Spleen (tissue), 11 donors: ENCODE data around the gene HOXB5. TPM values are rescaled to one million over a fixed set of nuclear protein-coding genes. Genes with fewer than 3 reads are reported as not detected.

ENCODE experiments used
- DNase-seq: peaks from one replicate; pipeline ENCODE4 v3.0.0-alpha.2; 2020
- H3K27ac ChIP-seq, 8 donors: fragments of 200-600 bp; sonication (generic) in 7 of 8; 1 replicate in 4 of 8; 2 replicates in 4 of 8; pipeline versions ENCODE4 v1.5.0 to v1.8.0; 2016 to 2021; ENCODE audit warnings: inconsistent platforms in 4 of 8, mild to moderate bottlenecking in 4 of 8, moderate library complexity in 1 of 8
- H3K27me3 ChIP-seq, 7 donors: fragments of 200-600 bp; sonication (generic) in 6 of 7; replicated peaks in 1 of 7; 1 replicate in 4 of 7; 2 replicates in 3 of 7; pipeline versions ENCODE4 v1.5.0 to v1.8.0; 2016 to 2021; ENCODE audit warnings: inconsistent platforms in 3 of 7, mild to moderate bottlenecking in 1 of 7
- H3K36me3 ChIP-seq, 6 donors: fragments of 200-600 bp; sonication (generic) in 5 of 6; 1 replicate in 4 of 6; 2 replicates in 2 of 6; pipeline versions ENCODE4 v1.5.0 to v1.8.0; 2016 to 2021; ENCODE audit warnings: inconsistent platforms in 2 of 6
- H3K4me1 ChIP-seq, 6 donors: fragments of 200-600 bp; sonication (generic) in 5 of 6; 1 replicate in 3 of 6; 2 replicates in 3 of 6; pipeline versions ENCODE4 v1.5.0 to v1.8.0; 2016 to 2021; ENCODE audit warnings: inconsistent platforms in 3 of 6
- H3K4me3 ChIP-seq, 8 donors: fragments of 200-600 bp; sonication (generic) in 7 of 8; 1 replicate in 4 of 8; 2 replicates in 4 of 8; pipeline versions ENCODE4 v1.5.0 to v1.8.0; 2016 to 2021; ENCODE audit warnings: inconsistent platforms in 4 of 8, mild to moderate bottlenecking in 4 of 8, moderate library complexity in 2 of 8
- H3K9me3 ChIP-seq, 8 donors: fragments of 200-600 bp; sonication (generic) in 7 of 8; 1 replicate in 4 of 8; 2 replicates in 4 of 8; pipeline versions ENCODE4 v1.5.0 to v1.8.0; 2016 to 2021; ENCODE audit warnings: inconsistent platforms in 4 of 8
- CTCF ChIP-seq, 11 experiments: fragments of 200-600 bp in 7 of 11; fragments of 450-650 bp in 4 of 11; sonication (generic) in 4 of 11; IDR thresholded peaks in 8 of 11; conservative IDR thresholded peaks in 3 of 11; 1 replicate in 7 of 11; 2 replicates in 4 of 11; pipeline versions ENCODE4 v1.4.0 to v1.8.0; 2016 to 2021; ENCODE audit warnings: antibody characterized with exemption in 11 of 11, inconsistent platforms in 4 of 11, mild to moderate bottlenecking in 1 of 11
- POLR2A ChIP-seq, 3 donors: fragments of 450-650 bp; IDR thresholded peaks; one replicate each; pipeline ENCODE4 v1.5.1; 2017; ENCODE audit warnings: antibody characterized with exemption in 3 of 3, mild to moderate bottlenecking in 1 of 3
- POLR2AphosphoS5 ChIP-seq, 3 donors: sonication (generic); formaldehyde crosslinking; IDR thresholded peaks; one replicate each; pipeline ENCODE4 v1.5.1; 2017; ENCODE audit warnings: antibody characterized with exemption in 3 of 3
- WGBS, 5 donors: extraction: QIAGEN DNeasy Blood & Tissue Kit in 3 of 5; methylation state at CpG; one replicate each; pipeline versions ENCODE4 v1.1.5 to v1.1.7; 2013 to 2018; 5-methylcytosine and 5-hydroxymethylcytosine counted together
- intact Hi-C: fragments of 100-400 bp; cut with DNase I; formaldehyde crosslinking; loops from one replicate; pipeline ENCODE4 v1.15.0; 2023; ENCODE audit warnings: low total_unique reads
- polyA plus RNA-seq, 3 donors: library from polyadenylated mRNA; stranded (reverse); fragments of 200-250 nt; gene quantifications; one replicate each; pipeline ENCODE4 v1.2.1, GENCODE V29; 2013
- total RNA-seq, 7 donors: library from RNA; depleted of rRNA in 3 of 7; stranded (reverse); fragments of >200 nt in 3 of 7; fragmentation: NEBNext Ultra II Directional in 4 of 7; extraction: Animal tissue kit (Norgen Biotek cat#: 25700) in 4 of 7; gene quantifications; one replicate each; pipeline versions ENCODE4 v1.1.0 to v1.2.1, GENCODE V29; 2016 to 2021
- donor health status: healthy with polysubstance abuse.
- donor health status: DM: no; HTN: no; CAD: no; lungs with moderate emphysema.
- donor health status: DM: no; HTN: no; CAD: no.
- donor health status: Bipolar disorder and iron deficiency.
- donor health status: healthy.
- donor health status: DM: no; HTN: no; CAD: no.
- donor health status: DM: yes; HTN: yes; CAD: no.

HOXB5 gene
- total and polyA plus RNA-seq, 10 donors = 0.43 to 2.6 (median 1.1) TPM

GRCh38 chr17:48543107-48543853, 50.3 kb downstream of the HOXB5 start:
- peak overlapping the region; percentile 48 to 79 (median 67) for H3K4me3 ChIP-seq
- no peak for DNase-seq
- peak in 2 of 3 donors; percentile 52 to 56 for TF ChIP-seq POLR2AphosphoS5 (IDR thresholded peaks at IDR 0.05)
- peak in 2 of 11 experiments; percentile 31 to 33 for TF ChIP-seq CTCF (IDR thresholded peaks at IDR 0.05 in 8 of 11, conservative IDR thresholded peaks at IDR 0.05 in 3 of 11)
- TF ChIP-seq POLR2A (IDR thresholded peaks at IDR 0.05) = no peak
- WGBS, 5 donors = 0 to 1% (median 1%) methylated on average over 34 to 72 of the region's 72 CpGs
- peak overlapping the region; percentile 85 to 94 (median 88) for H3K27ac ChIP-seq
- peaks cover 0 to 93% (median 37%) of the 10 kb centered on the region in 7 donors for H3K27me3 ChIP-seq
- no peaks in the 10 kb centered on the region for H3K9me3 ChIP-seq
- intact Hi-C loops = no loop called here
- H3K4me1 ChIP-seq = peaks cover 2 to 82% (median 45%) of the 10 kb centered on the region in 6 donors
- no peaks in the 10 kb centered on the region for H3K36me3 ChIP-seq

- Histone ChIP-seq H3K36me3 (no peaks in the 10 kb centered on the region), H3K9me3 (no peaks in the 10 kb centered on the region), H3K27me3 (peaks cover 0 to 94% (median 37%) of the 10 kb centered on the region in 7 donors), H3K4me1 (peaks cover 2 to 79% (median 43%) of the 10 kb centered on the region in 6 donors), H3K4me3 (peak overlapping the region; percentile 48 to 79 (median 67)), H3K27ac (peak overlapping the region; percentile 85 to 94 (median 88))
- intact Hi-C loops = no loop called here
- no peak for DNase-seq
- no peak for TF ChIP-seq POLR2A (IDR thresholded peaks at IDR 0.05)
- TF ChIP-seq CTCF (IDR thresholded peaks at IDR 0.05 in 8 of 11, conservative IDR thresholded peaks at IDR 0.05 in 3 of 11) = no peak
- TF ChIP-seq POLR2AphosphoS5 (IDR thresholded peaks at IDR 0.05) = no peak
- 3 to 8% (median 4%) methylated on average over 12 of the region's 12 CpGs for WGBS, 5 donors
These were observed 50.9 kb downstream of the HOXB5 start for GRCh38 chr17:48542698-48543106.

- WGBS, 5 donors = 8 to 17% (median 13%) methylated on average over 27 of the region's 27 CpGs
- intact Hi-C loops = no loop called here
- Histone ChIP-seq H3K36me3 (no peaks in the 10 kb centered on the region), H3K27me3 (peaks cover 0 to 90% (median 37%) of the 10 kb centered on the region in 7 donors), H3K4me3 (peak overlapping the region; percentile 48 to 79 (median 67)), H3K27ac (peak overlapping the region; percentile 85 to 94 (median 88)), H3K4me1 (peaks cover 2 to 75% (median 43%) of the 10 kb centered on the region in 6 donors), H3K9me3 (no peaks in the 10 kb centered on the region)
- TF ChIP-seq CTCF (IDR thresholded peaks at IDR 0.05 in 8 of 11, conservative IDR thresholded peaks at IDR 0.05 in 3 of 11) = no peak
- TF ChIP-seq POLR2AphosphoS5 (IDR thresholded peaks at IDR 0.05) = no peak
- no peak for TF ChIP-seq POLR2A (IDR thresholded peaks at IDR 0.05)
- DNase-seq = no peak
These were observed 51.4 kb downstream of the HOXB5 start for GRCh38 chr17:48542114-48542656.

GRCh38 chr17:48541577-48542113, 51.9 kb downstream of the HOXB5 start:
- intact Hi-C loops = no loop called here
- TF ChIP-seq CTCF (IDR thresholded peaks at IDR 0.05 in 8 of 11, conservative IDR thresholded peaks at IDR 0.05 in 3 of 11) (no peak), POLR2AphosphoS5 (IDR thresholded peaks at IDR 0.05) (peak in 2 of 3 donors; percentile 44 to 60)
- Histone ChIP-seq H3K36me3 (no peaks in the 10 kb centered on the region), H3K27ac (peak overlapping the region; percentile 85 to 94 (median 88)), H3K4me1 (peaks cover 2 to 69% (median 43%) of the 10 kb centered on the region in 6 donors), H3K27me3 (peaks cover 0 to 85% (median 37%) of the 10 kb centered on the region in 7 donors), H3K4me3 (peak overlapping the region; percentile 48 to 79 (median 67)), H3K9me3 (no peaks in the 10 kb centered on the region)
- WGBS, 5 donors = 1 to 12% (median 4%) methylated on average over 20 to 35 of the region's 36 CpGs
- DNase-seq = no peak
